ENCODE measurements around the gene PPP6R3. TPM values are rescaled to one million over a fixed set of nuclear protein-coding genes. Genes with fewer than 3 reads are reported as not detected.
A peak's percentile ranks its signal among the peaks of the same experiment; 100 is the strongest.

The PPP6R3 gene
- polyA plus RNA-seq, 1 of the 3 experiments (the other 2 are of a cell fraction): 28.1 TPM

DNA sequence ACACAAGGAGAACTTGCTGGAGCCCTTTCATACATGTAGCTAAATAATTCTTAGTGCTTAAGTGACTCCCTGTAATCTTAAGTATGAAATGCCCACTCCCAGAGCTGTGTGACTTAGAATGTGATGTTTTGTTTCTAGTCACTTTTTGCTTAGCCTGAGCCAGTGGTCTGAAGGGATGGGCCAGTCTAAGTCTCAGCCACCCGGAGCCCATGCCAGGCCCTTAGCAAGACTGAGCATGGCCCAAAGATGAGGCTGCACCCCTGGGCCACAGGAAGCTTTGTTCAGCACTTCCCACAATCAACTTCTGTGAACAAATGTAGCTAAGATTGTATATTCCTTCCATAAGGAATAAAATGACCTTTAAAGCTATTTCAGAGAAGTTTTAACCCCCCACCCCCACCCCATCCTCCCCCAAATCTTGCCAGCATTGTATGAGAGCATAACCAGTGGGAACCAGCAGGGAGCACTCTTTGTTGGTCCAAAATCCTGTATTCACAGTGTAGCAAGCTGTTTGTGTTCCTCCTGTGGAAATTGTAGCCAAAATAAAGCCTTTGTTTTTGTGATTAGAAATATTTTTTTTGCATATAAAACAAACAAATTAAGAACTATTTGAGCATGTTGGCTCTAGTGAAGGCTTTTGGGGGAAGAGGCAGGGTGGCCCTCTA, 150.0 kb downstream of the PPP6R3 start:
- Histone ChIP-seq H3K36me3 (replicated peaks in 1 of 2; ENCODE audit: control insufficient read depth in 1 of 2, insufficient read depth in 2 of 2, low read length in 1 of 2) (peaks cover 69 to 89% of the 10 kb centered on the region in 2 experiments), H2AFZ (ENCODE audit: low read depth) (no peak overlapping the region), H3K4me2 (no peak overlapping the region), H3K9me2 (no peaks in the 10 kb centered on the region), H3F3A (replicated peaks; ENCODE audit: insufficient read depth) (no peaks in the 10 kb centered on the region), H3K9me3 (no peaks in the 10 kb centered on the region), H4K20me1 (ENCODE audit: insufficient read depth) (no peaks in the 10 kb centered on the region), H3K27ac (ENCODE audit: low read depth in 2 of 2, low read length in 1 of 2) (peak overlapping the region in 1 of 2 experiments; percentile 11; a peak in 1 of 4 replicates), H3K27me3 (ENCODE audit: insufficient read depth) (no peaks in the 10 kb centered on the region), H3K4me3 (ENCODE audit: low read depth in 2 of 2, low read length in 1 of 2) (no peak overlapping the region), H3K4me1 (ENCODE audit: control insufficient read depth in 1 of 2, insufficient read depth in 2 of 2, low read depth in 1 of 2, low read length in 1 of 2) (no peaks in the 10 kb centered on the region; a peak in 2 of 4 replicates), H3K79me2 (ENCODE audit: insufficient read depth) (no peaks in the 10 kb centered on the region), H3K9ac (no peak overlapping the region)
- POLR2A ChIA-PET: interaction anchor here (0.6 to 1.2 kb wide), 2 partner anchors 279 to 1029 kb away, joined by 4 read pairs; no protein-coding TSS in a partner anchor
- peak; percentile 67 for DNase-seq
- TF ChIP-seq, protein P1, sequence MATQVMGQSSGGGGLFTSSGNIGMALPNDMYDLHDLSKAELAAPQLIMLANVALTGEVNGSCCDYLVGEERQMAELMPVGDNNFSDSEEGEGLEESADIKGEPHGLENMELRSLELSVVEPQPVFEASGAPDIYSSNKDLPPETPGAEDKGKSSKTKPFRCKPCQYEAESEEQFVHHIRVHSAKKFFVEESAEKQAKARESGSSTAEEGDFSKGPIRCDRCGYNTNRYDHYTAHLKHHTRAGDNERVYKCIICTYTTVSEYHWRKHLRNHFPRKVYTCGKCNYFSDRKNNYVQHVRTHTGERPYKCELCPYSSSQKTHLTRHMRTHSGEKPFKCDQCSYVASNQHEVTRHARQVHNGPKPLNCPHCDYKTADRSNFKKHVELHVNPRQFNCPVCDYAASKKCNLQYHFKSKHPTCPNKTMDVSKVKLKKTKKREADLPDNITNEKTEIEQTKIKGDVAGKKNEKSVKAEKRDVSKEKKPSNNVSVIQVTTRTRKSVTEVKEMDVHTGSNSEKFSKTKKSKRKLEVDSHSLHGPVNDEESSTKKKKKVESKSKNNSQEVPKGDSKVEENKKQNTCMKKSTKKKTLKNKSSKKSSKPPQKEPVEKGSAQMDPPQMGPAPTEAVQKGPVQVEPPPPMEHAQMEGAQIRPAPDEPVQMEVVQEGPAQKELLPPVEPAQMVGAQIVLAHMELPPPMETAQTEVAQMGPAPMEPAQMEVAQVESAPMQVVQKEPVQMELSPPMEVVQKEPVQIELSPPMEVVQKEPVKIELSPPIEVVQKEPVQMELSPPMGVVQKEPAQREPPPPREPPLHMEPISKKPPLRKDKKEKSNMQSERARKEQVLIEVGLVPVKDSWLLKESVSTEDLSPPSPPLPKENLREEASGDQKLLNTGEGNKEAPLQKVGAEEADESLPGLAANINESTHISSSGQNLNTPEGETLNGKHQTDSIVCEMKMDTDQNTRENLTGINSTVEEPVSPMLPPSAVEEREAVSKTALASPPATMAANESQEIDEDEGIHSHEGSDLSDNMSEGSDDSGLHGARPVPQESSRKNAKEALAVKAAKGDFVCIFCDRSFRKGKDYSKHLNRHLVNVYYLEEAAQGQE (IDR thresholded peaks at IDR 0.05; ENCODE audit: low read depth, low read length): no peak
- TF ChIP-seq, protein P2, sequence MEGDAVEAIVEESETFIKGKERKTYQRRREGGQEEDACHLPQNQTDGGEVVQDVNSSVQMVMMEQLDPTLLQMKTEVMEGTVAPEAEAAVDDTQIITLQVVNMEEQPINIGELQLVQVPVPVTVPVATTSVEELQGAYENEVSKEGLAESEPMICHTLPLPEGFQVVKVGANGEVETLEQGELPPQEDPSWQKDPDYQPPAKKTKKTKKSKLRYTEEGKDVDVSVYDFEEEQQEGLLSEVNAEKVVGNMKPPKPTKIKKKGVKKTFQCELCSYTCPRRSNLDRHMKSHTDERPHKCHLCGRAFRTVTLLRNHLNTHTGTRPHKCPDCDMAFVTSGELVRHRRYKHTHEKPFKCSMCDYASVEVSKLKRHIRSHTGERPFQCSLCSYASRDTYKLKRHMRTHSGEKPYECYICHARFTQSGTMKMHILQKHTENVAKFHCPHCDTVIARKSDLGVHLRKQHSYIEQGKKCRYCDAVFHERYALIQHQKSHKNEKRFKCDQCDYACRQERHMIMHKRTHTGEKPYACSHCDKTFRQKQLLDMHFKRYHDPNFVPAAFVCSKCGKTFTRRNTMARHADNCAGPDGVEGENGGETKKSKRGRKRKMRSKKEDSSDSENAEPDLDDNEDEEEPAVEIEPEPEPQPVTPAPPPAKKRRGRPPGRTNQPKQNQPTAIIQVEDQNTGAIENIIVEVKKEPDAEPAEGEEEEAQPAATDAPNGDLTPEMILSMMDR (IDR thresholded peaks at IDR 0.05): peak; percentile 53
- TF ChIP-seq RFX5 (IDR thresholded peaks at IDR 0.05; ENCODE audit: low read length): no peak
- TF ChIP-seq POLR2AphosphoS5 (IDR thresholded peaks at IDR 0.05; ENCODE audit: low read depth, low read length): no peak
- TF ChIP-seq RAD21 (IDR thresholded peaks at IDR 0.05; ENCODE audit: low read length): peak; percentile 74
- no peak for TF ChIP-seq GATA2 (CRISPR knock-in tag; IDR thresholded peaks at IDR 0.05)
- TF ChIP-seq EZH2phosphoT487 (IDR thresholded peaks at IDR 0.05; ENCODE audit: borderline replicate concordance, low read depth): no peak
- TF ChIP-seq SMC3 (IDR thresholded peaks at IDR 0.05; ENCODE audit: low read depth, low read length): peak; percentile 48; the same call in 1 of the 2 replicates
- no CpG with 5 or more reads among the region's 1 CpG for WGBS (ENCODE audit: low lambda C conversion rate)
- CTCF ChIA-PET: interaction anchor here (0.6 to 3.1 kb wide), 32 partner anchors 9 to 477 kb away, joined by 3 to 23 read pairs (median 4); no protein-coding TSS in a partner anchor

GRCh38 chr11:68615657-68616056, 155.1 kb downstream of the PPP6R3 start:
- H3K79me2 ChIP-seq (ENCODE audit: insufficient read depth): no peaks in the 10 kb centered on the region
- H3K4me2 ChIP-seq: no peak overlapping the region
- POLR2A ChIA-PET: no interaction called here
- CTCF ChIA-PET: interaction anchor here (0.7 kb wide), 1 partner anchor 32 kb away, joined by 5 read pairs; no protein-coding TSS in a partner anchor
- TF ChIP-seq NFIC (IDR thresholded peaks at IDR 0.05; ENCODE audit: borderline replicate concordance): no peak
- TF ChIP-seq, protein P2 (IDR thresholded peaks at IDR 0.05): no peak
- TF ChIP-seq CHD2 (IDR thresholded peaks at IDR 0.05; ENCODE audit: low read length, partially characterized antibody): no peak
- no peak for TF ChIP-seq RAD21 (IDR thresholded peaks at IDR 0.05; ENCODE audit: low read length)
- no peak for TF ChIP-seq TEAD4 (IDR thresholded peaks at IDR 0.05; ENCODE audit: borderline replicate concordance, insufficient read depth)
- no peak for TF ChIP-seq SIN3A (IDR thresholded peaks at IDR 0.05; ENCODE audit: borderline replicate concordance, low read depth, low read length)
- no peak for TF ChIP-seq MAX (IDR thresholded peaks at IDR 0.05; ENCODE audit: low read depth)
- no peak for TF ChIP-seq RXRA (IDR thresholded peaks at IDR 0.05; ENCODE audit: borderline replicate concordance, low read depth)
- no peak for TF ChIP-seq EZH2phosphoT487 (IDR thresholded peaks at IDR 0.05; ENCODE audit: borderline replicate concordance, low read depth)
- TF ChIP-seq MXI1 (IDR thresholded peaks at IDR 0.05; ENCODE audit: low read depth, low read length): no peak
- TF ChIP-seq SMC3 (IDR thresholded peaks at IDR 0.05; ENCODE audit: low read depth, low read length): no peak
- TF ChIP-seq NRF1 (IDR thresholded peaks at IDR 0.05; ENCODE audit: low read depth, low read length): no peak
- no peaks in the 10 kb centered on the region for H4K20me1 ChIP-seq (ENCODE audit: insufficient read depth)
- WGBS (ENCODE audit: low lambda C conversion rate): 100% methylated on average over 2 of the region's 6 CpGs
- no peaks in the 10 kb centered on the region for H3K9me2 ChIP-seq
- no peaks in the 10 kb centered on the region; a peak in 2 of 4 replicates for H3K4me1 ChIP-seq (ENCODE audit: control insufficient read depth in 1 of 2, insufficient read depth in 2 of 2, low read depth in 1 of 2, low read length in 1 of 2)
- DNase-seq: no peak
- H3F3A ChIP-seq (replicated peaks; ENCODE audit: insufficient read depth): no peaks in the 10 kb centered on the region
- no peak overlapping the region for H2AFZ ChIP-seq (ENCODE audit: low read depth)
- no peak overlapping the region for H3K4me3 ChIP-seq (ENCODE audit: low read depth in 2 of 2, low read length in 1 of 2)
- peaks cover 36 to 54% of the 10 kb centered on the region in 2 experiments for H3K36me3 ChIP-seq (replicated peaks in 1 of 2; ENCODE audit: control insufficient read depth in 1 of 2, insufficient read depth in 2 of 2, low read length in 1 of 2)
- H3K27ac ChIP-seq (ENCODE audit: low read depth in 2 of 2, low read length in 1 of 2): no peak overlapping the region
- H3K27me3 ChIP-seq (ENCODE audit: insufficient read depth): no peaks in the 10 kb centered on the region
- H3K9me3 ChIP-seq: no peaks in the 10 kb centered on the region
- no peak overlapping the region for H3K9ac ChIP-seq

All from SK-N-SH (cell line).